HepG2 (cell line): ENCODE results near the gene PLIN5. TPM values are rescaled to one million over a fixed set of nuclear protein-coding genes. Genes with fewer than 3 reads are reported as not detected.
A peak's percentile ranks its signal among the peaks of the same experiment; 100 is the strongest.

Experiments
- ATM ChIP-seq: fragments of 450-650 bp; IDR thresholded peaks from 2 replicates; pipeline ENCODE4 v1.7.1; 2017; ENCODE audit warnings: mild to moderate bottlenecking, borderline replicate concordance
- JUND ChIP-seq: sonication (generic); formaldehyde crosslinking; IDR thresholded peaks from 2 replicates; pipeline ENCODE4 v1.8.0; 2022; ENCODE audit warnings: mild to moderate bottlenecking, missing genetic modification reagents
- KDM5B ChIP-seq: sonication (generic); formaldehyde crosslinking; IDR thresholded peaks from 2 replicates; pipeline ENCODE4 v1.4.0; 2020; ENCODE audit warnings: missing genetic modification reagents, mild to moderate bottlenecking, borderline replicate concordance
- MLX ChIP-seq: IDR thresholded peaks from 2 replicates; pipeline ENCODE4 v1.6.1; 2016
- PCBP1 ChIP-seq: fragments of 200-400 bp; formaldehyde crosslinking; IDR thresholded peaks from 2 replicates; pipeline ENCODE4 v1.6.1; 2017; ENCODE audit warnings: mild to moderate bottlenecking, low read depth, low read length, borderline replicate concordance
- SMYD3 ChIP-seq: sonication (generic); formaldehyde crosslinking; IDR thresholded peaks from 2 replicates; pipeline ENCODE4 v1.8.1; 2023; ENCODE audit warnings: mild to moderate bottlenecking, missing genetic modification reagents
- SNAI1 ChIP-seq: sonication (generic); formaldehyde crosslinking; IDR thresholded peaks from 2 replicates; pipeline ENCODE4 v1.5.0; 2020; ENCODE audit warnings: mild to moderate bottlenecking, missing genetic modification reagents, borderline replicate concordance
- SNAPC2 ChIP-seq: sonication (generic); formaldehyde crosslinking; IDR thresholded peaks from 2 replicates; pipeline ENCODE4 v1.8.1; 2022; ENCODE audit warnings: mild to moderate bottlenecking, missing genetic modification reagents
- YY1 ChIP-seq: IDR thresholded peaks from 2 replicates; pipeline ENCODE4 v1.6.1; 2011; ENCODE audit warnings: low read length, low read depth, moderate library complexity, mild to moderate bottlenecking; ENCODE audit not compliant: insufficient read depth, insufficient replicate concordance
- ZBTB8A ChIP-seq: sonication (generic); formaldehyde crosslinking; IDR thresholded peaks from 2 replicates; pipeline ENCODE4 v1.4.0; 2020; ENCODE audit warnings: mild to moderate bottlenecking, low read depth, missing genetic modification reagents, borderline replicate concordance
- ZHX2 ChIP-seq, 2 experiments: sonication (generic) in 1 of 2; formaldehyde crosslinking in 1 of 2; IDR thresholded peaks; 2 replicates each; pipeline versions ENCODE4 v1.6.1 to v1.9.0; 2014 to 2022; ENCODE audit warnings: antibody characterized with exemption in 1 of 2, borderline replicate concordance in 1 of 2, inconsistent platforms in 1 of 2, low read depth in 1 of 2, missing genetic modification reagents in 1 of 2
- ZMYM2 ChIP-seq: sonication (generic); formaldehyde crosslinking; IDR thresholded peaks from 2 replicates; pipeline ENCODE4 v1.8.0; 2022; ENCODE audit warnings: mild to moderate bottlenecking, missing genetic modification reagents
- ZNF207 ChIP-seq: fragments of 450-650 bp; IDR thresholded peaks from 2 replicates; pipeline ENCODE4 v1.6.1; 2016; ENCODE audit warnings: antibody characterized with exemption, borderline replicate concordance
- ZNF296 ChIP-seq: sonication (generic); formaldehyde crosslinking; conservative IDR thresholded peaks from 2 replicates; pipeline ENCODE4 v1.5.0; 2020; ENCODE audit warnings: mild to moderate bottlenecking, missing genetic modification reagents
- ZNF547 ChIP-seq: sonication (generic); formaldehyde crosslinking; IDR thresholded peaks from 2 replicates; pipeline ENCODE4 v1.5.1; 2020; ENCODE audit warnings: mild to moderate bottlenecking, missing genetic modification reagents
- polyA plus RNA-seq, 8 experiments: library from polyadenylated mRNA; depleted of rRNA in 3 of 8; stranded (reverse) in 7 of 8; unstranded in 1 of 8; fragments of >200 nt; fragmentation: Illumina TruSeq in 4 of 8; extraction: Trizol in 4 of 8; gene quantifications; 2 replicates each; pipeline versions ENCODE4 v1.2.1 to v1.2.3, GENCODE V29; 2011 to 2016; ENCODE audit warnings: low read depth in 4 of 8, missing spikeins in 1 of 8, mixed read lengths in 1 of 8; ENCODE audit not compliant: insufficient read depth in 1 of 8
- total RNA-seq, 5 experiments: library from RNA; depleted of rRNA; stranded (reverse); fragments of >200 nt; fragmentation: Illumina TruSeq; extraction: Trizol; gene quantifications; 2 replicates each; pipeline ENCODE4 v1.2.3, GENCODE V29; 2016; ENCODE audit warnings: low read depth in 1 of 5
- TF ChIP-seq, protein P1 (sequence below): sonication (generic); formaldehyde crosslinking; IDR thresholded peaks from 2 replicates; pipeline ENCODE4 v1.5.1; 2020; ENCODE audit warnings: missing genetic modification reagents, mild to moderate bottlenecking, borderline replicate concordance
- TF ChIP-seq, protein P2 (sequence below): sonication (generic); formaldehyde crosslinking; IDR thresholded peaks from 2 replicates; pipeline ENCODE4 v1.5.0; 2020; ENCODE audit warnings: mild to moderate bottlenecking, missing genetic modification reagents

Gene PLIN5
- total and polyA plus RNA-seq, 2 of the 13 experiments (the other 11 are each of a cell fraction or from before 2014, with no cell fraction given), result 1.8 to 4.8 TPM

- TF ChIP-seq ZBTB8A (CRISPR knock-in tag), result no peak
- peak; percentile 80 for TF ChIP-seq YY1
- TF ChIP-seq SMYD3 (CRISPR knock-in tag), result no peak
- no peak for TF ChIP-seq SNAPC2 (CRISPR knock-in tag)
- peak; percentile 82 for TF ChIP-seq KDM5B (CRISPR knock-in tag)
- TF ChIP-seq ATM, result no peak
- 0 out of 2 replicates have a peak, but pooled peaks have one; percentile 50 for TF ChIP-seq ZHX2 (IDR thresholded peaks at IDR 0.05; ENCODE audit: low read depth)
- TF ChIP-seq ZHX2 (CRISPR knock-in tag; IDR thresholded peaks at IDR 0.05; ENCODE audit: borderline replicate concordance), result peak; percentile 83; the same call in 1 of the 2 replicates
- no peak for TF ChIP-seq JUND (CRISPR knock-in tag)
- TF ChIP-seq ZMYM2 (CRISPR knock-in tag), result no peak
- TF ChIP-seq ZNF207, result no peak
- TF ChIP-seq MLX (CRISPR knock-in tag), result peak; percentile 65; the same call in 1 of the 2 replicates
- TF ChIP-seq, protein P1, sequence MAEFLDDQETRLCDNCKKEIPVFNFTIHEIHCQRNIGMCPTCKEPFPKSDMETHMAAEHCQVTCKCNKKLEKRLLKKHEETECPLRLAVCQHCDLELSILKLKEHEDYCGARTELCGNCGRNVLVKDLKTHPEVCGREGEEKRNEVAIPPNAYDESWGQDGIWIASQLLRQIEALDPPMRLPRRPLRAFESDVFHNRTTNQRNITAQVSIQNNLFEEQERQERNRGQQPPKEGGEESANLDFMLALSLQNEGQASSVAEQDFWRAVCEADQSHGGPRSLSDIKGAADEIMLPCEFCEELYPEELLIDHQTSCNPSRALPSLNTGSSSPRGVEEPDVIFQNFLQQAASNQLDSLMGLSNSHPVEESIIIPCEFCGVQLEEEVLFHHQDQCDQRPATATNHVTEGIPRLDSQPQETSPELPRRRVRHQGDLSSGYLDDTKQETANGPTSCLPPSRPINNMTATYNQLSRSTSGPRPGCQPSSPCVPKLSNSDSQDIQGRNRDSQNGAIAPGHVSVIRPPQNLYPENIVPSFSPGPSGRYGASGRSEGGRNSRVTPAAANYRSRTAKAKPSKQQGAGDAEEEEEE (CRISPR knock-in tag), result no peak
- TF ChIP-seq ZNF547 (CRISPR knock-in tag), result no peak
- TF ChIP-seq, protein P2, sequence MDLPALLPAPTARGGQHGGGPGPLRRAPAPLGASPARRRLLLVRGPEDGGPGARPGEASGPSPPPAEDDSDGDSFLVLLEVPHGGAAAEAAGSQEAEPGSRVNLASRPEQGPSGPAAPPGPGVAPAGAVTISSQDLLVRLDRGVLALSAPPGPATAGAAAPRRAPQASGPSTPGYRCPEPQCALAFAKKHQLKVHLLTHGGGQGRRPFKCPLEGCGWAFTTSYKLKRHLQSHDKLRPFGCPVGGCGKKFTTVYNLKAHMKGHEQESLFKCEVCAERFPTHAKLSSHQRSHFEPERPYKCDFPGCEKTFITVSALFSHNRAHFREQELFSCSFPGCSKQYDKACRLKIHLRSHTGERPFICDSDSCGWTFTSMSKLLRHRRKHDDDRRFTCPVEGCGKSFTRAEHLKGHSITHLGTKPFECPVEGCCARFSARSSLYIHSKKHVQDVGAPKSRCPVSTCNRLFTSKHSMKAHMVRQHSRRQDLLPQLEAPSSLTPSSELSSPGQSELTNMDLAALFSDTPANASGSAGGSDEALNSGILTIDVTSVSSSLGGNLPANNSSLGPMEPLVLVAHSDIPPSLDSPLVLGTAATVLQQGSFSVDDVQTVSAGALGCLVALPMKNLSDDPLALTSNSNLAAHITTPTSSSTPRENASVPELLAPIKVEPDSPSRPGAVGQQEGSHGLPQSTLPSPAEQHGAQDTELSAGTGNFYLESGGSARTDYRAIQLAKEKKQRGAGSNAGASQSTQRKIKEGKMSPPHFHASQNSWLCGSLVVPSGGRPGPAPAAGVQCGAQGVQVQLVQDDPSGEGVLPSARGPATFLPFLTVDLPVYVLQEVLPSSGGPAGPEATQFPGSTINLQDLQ (CRISPR knock-in tag), result no peak
- peak; percentile 62; the same call in 1 of the 2 replicates for TF ChIP-seq SNAI1 (CRISPR knock-in tag)
- no peak; the same call in 1 of the 2 replicates for TF ChIP-seq ZNF296 (CRISPR knock-in tag)
- TF ChIP-seq PCBP1, result peak; percentile 11; the same call in 1 of the 2 replicates
Observed at GRCh38 chr19:4583961-4584669, 49.1 kb upstream of the PLIN5 start (continued).
